ENCODE results near the gene OR9G1. TPM values are rescaled to one million over a fixed set of nuclear protein-coding genes. Genes with fewer than 3 reads are reported as not detected.

OR9G1 gene
- total RNA-seq, 6 experiments from 2014 or later = not detected

GRCh38 chr11:56693428-56693827 lies 5.5 kb upstream of the OR9G1 start:
- Mint-ChIP-seq H3K27ac (no peak overlapping the region), H3K4me1 (ENCODE audit: low read depth) (no peaks in the 10 kb centered on the region), H3K9me3 (peaks cover 18% of the 10 kb centered on the region), H3K36me3 (ENCODE audit: low read depth) (no peaks in the 10 kb centered on the region), H3K27me3 (ENCODE audit: insufficient read depth) (no peaks in the 10 kb centered on the region), H3K4me3 (no peak overlapping the region)
- TF ChIP-seq CTCF (IDR thresholded peaks at IDR 0.05) = no peak
- no peak for DNase-seq

GRCh38 chr11:56700242-56700913 lies 1.5 kb downstream of the OR9G1 start:
- DNase-seq = no peak
- Mint-ChIP-seq H3K4me1 (ENCODE audit: low read depth) (no peaks in the 10 kb centered on the region), H3K36me3 (ENCODE audit: low read depth) (no peaks in the 10 kb centered on the region), H3K4me3 (no peak overlapping the region), H3K27me3 (ENCODE audit: insufficient read depth) (no peaks in the 10 kb centered on the region), H3K9me3 (peaks cover 25% of the 10 kb centered on the region), H3K27ac (no peak overlapping the region)
- TF ChIP-seq CTCF (IDR thresholded peaks at IDR 0.05) = no peak

GRCh38 chr11:56700914-56701485 lies 2.1 kb downstream of the OR9G1 start:
- no peaks in the 10 kb centered on the region for H3K36me3 Mint-ChIP-seq (ENCODE audit: low read depth)
- DNase-seq = no peak
- no peak for TF ChIP-seq CTCF (IDR thresholded peaks at IDR 0.05)
- H3K27ac Mint-ChIP-seq = no peak overlapping the region
- H3K4me1 Mint-ChIP-seq (ENCODE audit: low read depth) = no peaks in the 10 kb centered on the region
- H3K4me3 Mint-ChIP-seq = no peak overlapping the region
- H3K9me3 Mint-ChIP-seq = peaks cover 31% of the 10 kb centered on the region
- no peaks in the 10 kb centered on the region for H3K27me3 Mint-ChIP-seq (ENCODE audit: insufficient read depth)

- Mint-ChIP-seq H3K9me3 (peaks cover 45% of the 10 kb centered on the region), H3K4me3 (no peak overlapping the region), H3K27ac (no peak overlapping the region), H3K4me1 (ENCODE audit: low read depth) (no peaks in the 10 kb centered on the region), H3K27me3 (ENCODE audit: insufficient read depth) (no peaks in the 10 kb centered on the region), H3K36me3 (ENCODE audit: low read depth) (no peaks in the 10 kb centered on the region)
- TF ChIP-seq CTCF (IDR thresholded peaks at IDR 0.05) = no peak
- no peak for DNase-seq
Measured at GRCh38 chr11:56705784-56706396, 7.0 kb downstream of the OR9G1 start.

- Mint-ChIP-seq H3K9me3 (peaks cover 47% of the 10 kb centered on the region), H3K27ac (no peak overlapping the region), H3K27me3 (ENCODE audit: insufficient read depth) (no peaks in the 10 kb centered on the region), H3K4me1 (ENCODE audit: low read depth) (no peaks in the 10 kb centered on the region), H3K36me3 (ENCODE audit: low read depth) (no peaks in the 10 kb centered on the region), H3K4me3 (no peak overlapping the region)
- TF ChIP-seq CTCF (IDR thresholded peaks at IDR 0.05) = no peak
- no peak for DNase-seq
Measured at GRCh38 chr11:56706486-56706885, 7.6 kb downstream of the OR9G1 start.

All from HFFc6 (cell line).